A673 (cell line): ENCODE measurements around the gene NUDT16.

Source experiments
- EZH2 ChIP-seq: fragments of 200-600 bp; sonication (generic); IDR thresholded peaks from 2 replicates; pipeline ENCODE4 v1.6.1; 2017; ENCODE audit warnings: borderline replicate concordance, low read depth, mild to moderate bottlenecking, mixed read lengths, antibody characterized with exemption, low read length; ENCODE audit not compliant: poor library complexity, severe bottlenecking
- TF ChIP-seq, protein P1 (sequence below): fragments of 300-800, 200-600 bp; sonication (generic); conservative IDR thresholded peaks from 2 replicates; pipeline ENCODE4 v1.5.1; 2017; ENCODE audit warnings: low read depth, mild to moderate bottlenecking, antibody characterized with exemption, low read length, moderate library complexity, mixed read lengths

DNA sequence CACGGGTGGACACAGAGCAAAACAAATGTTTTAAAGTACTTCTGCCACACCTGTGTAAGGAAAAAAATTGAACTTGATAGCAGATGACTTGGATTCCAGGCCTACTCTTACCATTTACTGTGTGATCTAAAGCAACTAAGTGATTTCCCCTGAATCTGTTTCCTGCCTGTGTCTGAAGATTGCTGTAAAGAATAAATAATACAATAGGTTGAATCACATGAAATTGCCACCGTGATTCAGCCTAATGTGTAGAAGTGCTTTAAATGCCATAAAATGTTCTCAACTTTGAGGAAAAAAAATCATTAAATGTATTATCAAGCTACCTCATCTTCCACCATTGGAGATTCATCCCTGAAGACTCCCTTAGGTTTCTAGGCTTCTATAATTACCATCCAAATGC, 27.6 kb upstream of the NUDT16 start:
- TF ChIP-seq, protein P1, sequence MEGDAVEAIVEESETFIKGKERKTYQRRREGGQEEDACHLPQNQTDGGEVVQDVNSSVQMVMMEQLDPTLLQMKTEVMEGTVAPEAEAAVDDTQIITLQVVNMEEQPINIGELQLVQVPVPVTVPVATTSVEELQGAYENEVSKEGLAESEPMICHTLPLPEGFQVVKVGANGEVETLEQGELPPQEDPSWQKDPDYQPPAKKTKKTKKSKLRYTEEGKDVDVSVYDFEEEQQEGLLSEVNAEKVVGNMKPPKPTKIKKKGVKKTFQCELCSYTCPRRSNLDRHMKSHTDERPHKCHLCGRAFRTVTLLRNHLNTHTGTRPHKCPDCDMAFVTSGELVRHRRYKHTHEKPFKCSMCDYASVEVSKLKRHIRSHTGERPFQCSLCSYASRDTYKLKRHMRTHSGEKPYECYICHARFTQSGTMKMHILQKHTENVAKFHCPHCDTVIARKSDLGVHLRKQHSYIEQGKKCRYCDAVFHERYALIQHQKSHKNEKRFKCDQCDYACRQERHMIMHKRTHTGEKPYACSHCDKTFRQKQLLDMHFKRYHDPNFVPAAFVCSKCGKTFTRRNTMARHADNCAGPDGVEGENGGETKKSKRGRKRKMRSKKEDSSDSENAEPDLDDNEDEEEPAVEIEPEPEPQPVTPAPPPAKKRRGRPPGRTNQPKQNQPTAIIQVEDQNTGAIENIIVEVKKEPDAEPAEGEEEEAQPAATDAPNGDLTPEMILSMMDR, result no peak
- TF ChIP-seq EZH2, result no peak
